Urinary bladder (tissue), 4 donors: Measurements from ENCODE around the gene UMOD. TPM values are rescaled to one million over a fixed set of nuclear protein-coding genes. Genes with fewer than 3 reads are reported as not detected.

Experiments
- DNase-seq: peaks from one replicate; pipeline ENCODE4 v3.0.0-alpha.2; 2015; ENCODE audit errors: extremely low spot score
- H3K27ac ChIP-seq: one replicate; pipeline ENCODE4 v1.5.1; 2013; ENCODE audit warnings: low read depth, mild to moderate bottlenecking, moderate library complexity
- H3K36me3 ChIP-seq: one replicate; pipeline ENCODE4 v1.6.1; 2013; ENCODE audit warnings: mild to moderate bottlenecking, moderate library complexity; ENCODE audit not compliant: insufficient read depth
- H3K4me1 ChIP-seq: one replicate; pipeline ENCODE4 v1.6.1; 2013; ENCODE audit warnings: mild to moderate bottlenecking, moderate library complexity; ENCODE audit not compliant: insufficient read depth
- H3K4me3 ChIP-seq: one replicate; pipeline ENCODE4 v1.5.1; 2013; ENCODE audit warnings: low read depth, low read length
- WGBS: extraction: QIAGEN DNeasy Blood & Tissue Kit; methylation state at CpG from one replicate; pipeline ENCODE4 v1.1.7; 2013; 5-methylcytosine and 5-hydroxymethylcytosine counted together
- polyA plus RNA-seq: library from polyadenylated mRNA; stranded (reverse); fragments of 200-250 nt; gene quantifications from one replicate; pipeline ENCODE4 v1.2.3, GENCODE V29; 2013
- total RNA-seq: library from RNA; depleted of rRNA; stranded (reverse); fragments of >200 nt; gene quantifications from one replicate; pipeline ENCODE4 v1.2.3, GENCODE V29; 2014
- donor health status: healthy with polysubstance abuse.
- donor health status: healthy.

The UMOD gene
- total and polyA plus RNA-seq, 2 donors: not detected

GRCh38 chr16:20291208-20292206 is 61.0 kb downstream of the UMOD start:
- WGBS: 40% methylated on average over 16 of the region's 16 CpGs
- Histone ChIP-seq H3K27ac (no peak overlapping the region), H3K4me3 (no peak overlapping the region), H3K4me1 (no peaks in the 10 kb centered on the region), H3K36me3 (no peaks in the 10 kb centered on the region)
- no peak for DNase-seq

- DNase-seq: no peak
- Histone ChIP-seq H3K36me3 (no peaks in the 10 kb centered on the region), H3K27ac (no peak overlapping the region), H3K4me3 (no peak overlapping the region), H3K4me1 (no peaks in the 10 kb centered on the region)
- 75% methylated on average over 3 of the region's 3 CpGs for WGBS
Observed at GRCh38 chr16:20289571-20289970, 62.9 kb downstream of the UMOD start.

GRCh38 chr16:20285993-20286499 is 66.5 kb downstream of the UMOD start:
- Histone ChIP-seq H3K4me1 (no peaks in the 10 kb centered on the region), H3K27ac (no peak overlapping the region), H3K36me3 (no peaks in the 10 kb centered on the region), H3K4me3 (no peak overlapping the region)
- WGBS: 36% methylated on average over 6 of the region's 6 CpGs
- DNase-seq: no peak

Other genes starting within 250 kb of the UMOD start
- 0.79 TPM for gene GP2, start 25.2 kb downstream of the UMOD start, total RNA-seq
- 0.95 TPM for gene GP2, start 25.2 kb downstream of the UMOD start, polyA plus RNA-seq
- gene PDILT, start 52.0 kb upstream of the UMOD start, total RNA-seq: not detected
- not detected for gene PDILT, start 52.0 kb upstream of the UMOD start, polyA plus RNA-seq
- 0.32 TPM for gene ACSM5, start 56.8 kb upstream of the UMOD start, total RNA-seq
- gene ACSM5, start 56.8 kb upstream of the UMOD start, polyA plus RNA-seq: 3.0 TPM
- gene ACSM2A, start 98.8 kb upstream of the UMOD start, total RNA-seq: not detected
- gene ACSM2A, start 98.8 kb upstream of the UMOD start, polyA plus RNA-seq: 0.33 TPM
- 0.37 TPM for gene ACSM2B, start 223.7 kb upstream of the UMOD start, total RNA-seq
- gene ACSM2B, start 223.7 kb upstream of the UMOD start, polyA plus RNA-seq: 0.28 TPM